Activated CD4-positive, alpha-beta T cell treated with anti-CD3 and anti-CD28 coated beads for 48 hours (primary cell): ENCODE results near the gene ABLIM3.

Source experiments
- DNase-seq: peaks from one replicate; pipeline ENCODE4 v3.0.0-alpha.2; 2020

The ABLIM3 gene

GRCh38 chr5:149195337-149195887 lies 54.1 kb downstream of the ABLIM3 start:
- no peak for DNase-seq

- no peak for DNase-seq
Measured at GRCh38 chr5:149195962-149196361, 54.7 kb downstream of the ABLIM3 start.

DNA sequence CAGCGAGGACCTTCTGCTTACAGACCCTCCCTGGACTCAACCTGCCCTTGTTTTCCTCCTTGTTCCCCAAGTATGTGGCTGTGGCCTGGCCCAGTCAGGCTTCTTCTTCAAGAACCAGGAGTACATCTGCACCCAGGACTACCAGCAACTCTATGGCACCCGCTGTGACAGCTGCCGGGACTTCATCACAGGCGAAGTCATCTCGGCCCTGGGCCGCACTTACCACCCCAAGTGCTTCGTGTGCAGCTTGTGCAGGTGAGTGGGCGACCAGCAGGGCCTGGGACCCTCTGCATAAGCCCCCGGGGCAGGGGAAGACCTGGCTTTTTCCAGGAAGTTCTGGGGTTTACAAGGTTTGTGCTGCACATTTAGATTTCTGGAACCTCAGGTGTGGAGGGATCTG lies 56.9 kb downstream of the ABLIM3 start:
- no peak for DNase-seq

GRCh38 chr5:149200355-149200754 lies 59.1 kb downstream of the ABLIM3 start:
- no peak for DNase-seq

- DNase-seq = no peak
Measured at GRCh38 chr5:149201121-149201637, 59.9 kb downstream of the ABLIM3 start.

DNA sequence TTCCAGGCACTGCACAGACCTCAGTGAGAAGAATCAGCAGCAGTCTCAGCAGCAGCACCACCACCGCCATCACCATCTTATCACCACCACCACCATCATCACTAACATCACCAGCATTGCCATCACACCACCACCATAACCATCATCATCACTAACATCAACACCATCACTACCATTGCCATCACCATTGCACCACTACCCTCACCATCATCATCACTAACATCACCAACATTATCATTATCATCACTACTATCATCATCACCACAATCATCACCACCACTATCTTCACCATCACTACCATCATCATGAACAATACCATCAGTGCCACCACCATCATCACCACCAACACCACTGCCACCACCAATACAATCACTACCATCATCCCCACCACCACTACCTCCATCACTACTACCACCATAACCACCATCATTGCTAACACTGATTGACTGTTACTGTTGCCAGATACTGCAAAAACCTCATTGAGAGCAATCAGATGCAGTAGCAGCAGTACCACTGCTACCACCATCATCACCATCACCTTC lies 61.7 kb downstream of the ABLIM3 start:
- no peak for DNase-seq

GRCh38 chr5:149203921-149204441 lies 62.7 kb downstream of the ABLIM3 start:
- no peak for DNase-seq

DNA sequence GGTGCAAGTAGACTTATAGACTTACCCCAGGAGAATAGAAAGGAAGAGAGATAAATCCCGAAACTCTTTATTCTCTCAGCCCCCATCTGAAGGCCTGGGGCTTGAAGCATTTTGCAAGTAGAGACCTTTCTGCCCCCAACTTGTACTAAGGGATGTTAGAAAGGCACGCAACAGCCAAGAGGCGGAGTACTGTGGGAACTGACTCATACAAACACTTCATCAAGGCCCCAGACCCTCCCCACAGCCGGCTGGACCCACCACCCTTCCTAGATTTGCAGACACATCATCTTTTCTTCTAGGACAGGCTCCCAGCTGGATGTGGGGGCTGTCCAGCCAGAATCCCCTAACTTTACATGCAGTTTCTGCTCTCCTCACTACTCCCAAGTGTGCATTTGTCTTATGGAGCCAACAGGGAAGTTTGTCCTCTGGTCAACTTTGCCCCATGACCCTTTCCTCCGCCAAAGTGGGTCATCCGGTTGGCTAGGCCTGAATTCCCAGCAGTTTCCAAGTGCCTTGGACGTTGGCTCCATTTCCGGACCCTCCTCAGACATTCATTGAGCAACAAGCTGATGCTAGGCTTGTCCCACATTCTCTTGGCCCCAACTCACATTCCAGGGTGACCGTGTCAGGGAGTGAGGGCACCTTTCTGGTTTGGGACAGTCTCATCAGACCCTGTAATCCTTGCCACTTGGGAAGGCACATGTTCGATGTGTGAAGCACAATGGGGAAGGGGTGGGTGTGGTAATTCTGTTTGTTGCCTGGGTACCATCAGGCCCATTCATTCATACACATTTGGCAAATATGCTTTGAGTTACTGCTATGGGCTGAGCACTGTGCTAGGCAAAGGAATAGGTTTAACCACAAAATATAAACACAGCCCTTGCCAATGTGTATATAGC lies 64.6 kb downstream of the ABLIM3 start:
- no peak for DNase-seq

DNA sequence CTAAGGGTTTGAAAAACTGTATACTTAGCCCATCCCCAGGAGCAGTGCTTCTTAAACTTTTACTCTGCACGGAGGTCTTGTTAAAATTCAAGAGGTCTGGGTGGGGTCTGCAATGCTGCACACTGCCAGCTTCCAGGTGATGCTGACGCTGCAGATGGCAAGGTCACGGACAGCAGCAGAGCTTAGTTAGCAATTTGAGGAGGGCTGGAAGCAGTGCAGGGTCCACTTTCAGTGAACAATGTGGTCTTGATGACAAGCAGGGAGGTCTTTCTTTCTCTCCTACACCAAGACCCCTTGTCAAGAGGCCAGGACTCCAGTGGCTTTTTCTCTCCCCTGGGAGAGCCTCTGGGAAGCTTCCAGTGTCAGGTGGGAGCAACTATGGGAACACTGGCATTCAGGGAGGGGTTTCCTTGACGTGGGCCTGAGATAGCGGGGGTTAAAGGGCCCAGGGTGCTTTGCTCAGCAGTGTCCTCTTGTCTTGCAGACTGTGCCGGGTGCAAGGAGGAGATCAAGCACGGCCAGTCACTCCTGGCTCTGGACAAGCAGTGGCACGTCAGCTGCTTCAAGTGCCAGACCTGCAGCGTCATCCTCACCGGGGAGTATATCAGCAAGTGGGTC lies 65.3 kb downstream of the ABLIM3 start:
- no peak for DNase-seq

DNA sequence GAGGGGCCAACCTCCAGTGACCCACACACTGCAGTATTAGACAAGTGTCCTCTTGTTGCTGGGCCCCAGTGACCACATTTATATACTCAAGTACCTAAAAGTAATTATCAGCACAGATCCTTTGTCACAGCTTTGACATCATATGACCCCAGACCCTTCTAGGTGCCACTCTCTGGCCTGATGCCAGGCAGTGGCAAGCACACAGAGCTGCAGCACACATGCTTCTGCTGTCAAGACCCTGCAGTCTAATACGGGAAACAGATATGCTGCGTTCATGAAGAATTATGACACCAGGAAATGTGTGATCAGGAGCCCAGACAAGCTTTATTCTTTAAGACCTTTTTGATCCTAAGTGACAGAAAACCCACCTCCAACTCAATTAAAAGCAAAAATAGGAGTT lies 66.5 kb downstream of the ABLIM3 start:
- no peak for DNase-seq

DNA sequence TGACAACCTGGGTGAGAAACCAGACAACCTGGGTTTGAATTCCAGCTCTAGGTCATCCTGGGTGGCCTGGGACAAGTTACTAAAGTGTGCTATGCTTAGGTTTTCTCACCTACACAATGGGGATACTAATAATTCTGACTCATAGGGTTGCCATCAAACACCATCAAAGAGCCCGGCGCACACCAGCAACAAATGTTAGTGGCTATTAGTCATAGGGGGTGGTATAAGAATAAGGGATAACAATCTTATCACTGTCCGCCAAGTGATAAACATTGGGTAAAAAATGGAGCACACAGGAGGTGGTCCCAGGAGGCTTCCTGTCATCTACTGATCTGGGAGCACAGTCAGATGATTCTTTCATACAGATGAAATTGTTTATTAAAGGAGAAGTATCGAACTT lies 68.9 kb downstream of the ABLIM3 start:
- DNase-seq = no peak

- no peak for DNase-seq
Measured at GRCh38 chr5:149210968-149211490, 69.7 kb downstream of the ABLIM3 start.

- no peak for DNase-seq
Measured at GRCh38 chr5:149211566-149211965, 70.3 kb downstream of the ABLIM3 start.

GRCh38 chr5:149212198-149212951 lies 71.1 kb downstream of the ABLIM3 start:
- DNase-seq = no peak

DNA sequence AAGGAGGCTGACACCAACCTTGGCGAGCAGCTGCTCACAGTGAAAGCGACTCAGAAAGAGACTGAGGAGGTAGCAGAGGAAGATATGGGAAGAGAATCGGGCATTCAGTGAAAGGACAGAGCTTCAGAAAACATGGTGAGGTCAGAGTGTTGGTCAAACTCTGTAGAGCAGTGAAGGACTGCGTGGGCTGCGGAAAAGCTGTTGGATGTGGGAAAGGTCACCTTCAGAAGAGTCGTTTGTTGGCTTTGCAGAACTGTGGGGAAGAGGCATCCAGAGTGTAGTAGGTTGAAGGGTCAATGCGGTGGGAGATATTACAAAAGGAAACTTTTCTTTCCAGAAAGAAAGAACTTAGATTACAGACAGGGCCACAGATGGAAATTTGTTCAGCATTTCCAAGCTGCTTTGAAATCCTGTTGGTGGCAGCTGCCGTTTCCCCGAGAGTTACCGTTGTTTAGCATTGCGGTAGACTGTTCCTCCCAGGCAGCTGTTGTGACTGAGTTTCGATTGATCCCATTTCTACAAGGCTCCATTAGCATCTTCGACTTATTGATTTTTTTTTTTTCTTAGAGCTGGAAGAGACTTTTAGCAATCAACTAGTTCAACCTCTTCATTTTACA lies 72.1 kb downstream of the ABLIM3 start:
- no peak for DNase-seq

GRCh38 chr5:149215478-149216090 lies 74.3 kb downstream of the ABLIM3 start:
- DNase-seq = no peak

DNA sequence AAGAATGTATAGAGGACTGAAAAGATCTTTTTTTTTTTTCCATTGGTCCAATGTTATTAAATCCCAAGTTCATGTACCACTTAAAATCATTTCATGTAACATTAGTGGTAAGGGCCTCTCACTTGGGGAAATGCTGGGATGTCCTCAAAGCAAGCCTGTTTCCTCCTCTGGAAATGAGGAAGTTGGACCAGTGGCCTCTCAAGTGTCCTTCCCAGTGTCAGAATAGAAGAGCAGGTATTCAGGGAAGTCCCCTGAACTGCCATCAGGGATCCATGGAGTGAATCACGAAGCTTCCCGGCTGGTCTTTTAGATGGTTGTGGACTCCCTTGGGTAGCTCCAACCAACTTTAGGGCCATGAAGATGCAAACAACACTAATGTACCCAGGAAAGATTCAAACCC lies 75.2 kb downstream of the ABLIM3 start:
- no peak for DNase-seq

DNA sequence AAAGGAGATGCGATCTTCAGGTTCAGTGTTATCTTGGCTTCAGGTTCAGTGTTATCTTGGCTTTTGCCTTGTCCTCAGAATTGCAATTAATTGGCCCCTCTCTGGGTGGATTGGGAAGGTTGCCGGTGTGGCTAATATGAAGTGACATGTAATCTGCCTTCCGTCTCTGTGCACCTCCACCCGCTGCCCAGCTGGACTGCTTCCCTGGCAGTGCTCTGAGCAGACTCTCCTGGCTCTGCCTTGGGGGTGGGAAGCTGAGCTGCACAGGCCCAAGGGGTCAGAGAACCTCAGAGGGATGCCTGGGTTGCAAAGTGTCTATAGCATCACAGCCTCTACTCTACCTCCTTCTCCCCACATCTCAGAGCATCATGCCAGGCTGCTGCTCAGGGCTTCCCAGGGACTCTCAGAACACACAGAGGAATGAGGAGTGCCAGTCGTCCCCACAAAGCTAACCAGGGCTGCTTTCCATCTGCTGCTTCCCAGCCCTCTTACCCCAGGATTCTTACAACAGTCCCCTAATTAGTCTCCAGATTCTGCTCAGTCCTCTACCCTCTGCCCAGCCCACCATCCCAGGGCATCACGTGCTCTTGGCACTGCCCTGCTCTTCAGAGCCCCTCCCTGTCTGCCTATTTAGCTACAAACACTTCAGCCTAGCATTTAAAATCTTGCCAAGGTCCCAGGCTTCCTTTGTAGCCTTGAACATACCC lies 76.0 kb downstream of the ABLIM3 start:
- DNase-seq = no peak

GRCh38 chr5:149217803-149218155 lies 76.5 kb downstream of the ABLIM3 start:
- DNase-seq = no peak

GRCh38 chr5:149219584-149219983 lies 78.3 kb downstream of the ABLIM3 start:
- no peak for DNase-seq

DNA sequence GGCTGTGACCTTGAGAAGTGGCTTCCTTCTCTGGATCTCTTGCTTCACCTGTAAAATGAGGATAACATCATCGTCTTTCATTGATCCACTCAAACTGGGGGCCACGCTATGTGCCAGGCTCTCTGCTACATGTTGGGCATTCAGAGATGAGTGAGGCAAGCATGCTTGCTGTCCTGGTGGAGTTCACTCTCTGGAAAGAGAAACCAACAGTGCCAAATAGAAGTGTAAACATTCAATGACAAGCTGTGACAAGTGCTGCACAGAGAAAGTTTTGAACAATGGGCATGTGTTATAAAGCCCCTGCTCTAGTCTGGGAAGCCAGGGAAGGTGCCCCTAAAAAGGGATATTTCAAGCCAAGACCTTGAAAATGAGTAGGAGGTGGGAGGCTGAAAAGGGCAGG lies 79.5 kb downstream of the ABLIM3 start:
- DNase-seq = no peak
